Measurements from ENCODE around the gene MYCBPAP. TPM values are rescaled to one million over a fixed set of nuclear protein-coding genes. Genes with fewer than 3 reads are reported as not detected.

MYCBPAP gene
- polyA plus RNA-seq, 2 of the 4 experiments (the other 2 are of a cell fraction), result 0.93 to 2.5 TPM

DNA sequence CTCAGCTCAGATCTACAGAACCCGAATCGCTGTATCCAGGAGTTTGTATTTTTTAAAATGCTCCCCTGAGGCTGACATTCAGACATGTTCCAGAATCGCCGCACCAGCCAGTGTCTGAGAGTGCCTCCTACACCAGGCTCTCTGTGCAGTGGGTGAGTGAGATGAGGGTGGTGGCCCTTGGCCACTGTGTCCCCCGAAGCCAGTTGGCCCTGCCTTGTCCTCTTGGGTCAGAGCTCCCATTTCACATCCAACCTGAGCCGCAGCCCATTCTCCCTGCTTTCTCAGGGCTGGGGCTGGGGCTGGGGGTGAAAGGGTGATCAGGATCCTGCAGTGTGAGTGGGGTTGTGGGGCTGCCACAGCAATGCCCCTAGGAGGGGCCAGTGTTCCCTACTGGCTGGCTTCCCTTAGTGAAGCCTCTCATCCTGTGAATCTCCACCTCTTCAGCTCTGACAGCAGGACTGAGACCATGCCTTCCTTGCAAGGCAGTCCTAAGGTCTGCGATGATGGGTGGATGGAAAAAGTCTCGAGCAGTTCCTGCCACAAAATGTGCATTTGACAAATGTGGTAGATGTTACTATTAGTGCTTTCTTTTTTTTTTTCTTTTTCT is 12.9 kb upstream of the MYCBPAP start:
- no peak overlapping the region for H3K4me2 ChIP-seq
- H3K4me1 ChIP-seq, result peaks cover 5% of the 10 kb centered on the region; the same call in 1 of the 3 replicates
- ATAC-seq, result peak; percentile 52 to 57
- TF ChIP-seq EHF (CRISPR knock-in tag; IDR thresholded peaks at IDR 0.05), result no peak
- TF ChIP-seq FOSL2 (IDR thresholded peaks at IDR 0.05), result no peak
- no peak for TF ChIP-seq FOSL2 (CRISPR knock-in tag; IDR thresholded peaks at IDR 0.05)
- no peak for TF ChIP-seq HEYL (CRISPR knock-in tag; IDR thresholded peaks at IDR 0.05)
- TF ChIP-seq MAZ (IDR thresholded peaks at IDR 0.05; ENCODE audit: borderline replicate concordance, low read depth, low read length), result no peak
- no peak for TF ChIP-seq ZSCAN20 (CRISPR knock-in tag; IDR thresholded peaks at IDR 0.05)
- H3K9me3 ChIP-seq, result no peaks in the 10 kb centered on the region
- WGBS (ENCODE audit: missing lambda C conversion rate), result 73% methylated on average over 8 of the region's 8 CpGs
- no peak for FAIRE-seq
- DNase-seq (ENCODE audit: low read depth in 1 of 2, low spot score in 1 of 2), result no peak
- ChIA-PET CTCF (interaction anchor here (1.3 to 1.7 kb wide), 3 partner anchors 9 to 16 kb away, joined by 4 to 8 read pairs (median 5); no protein-coding TSS in a partner anchor), POLR2A (no interaction called here)
- H3K4me3 ChIP-seq, result no peak overlapping the region
- no peak overlapping the region for H3K27ac ChIP-seq

- Histone ChIP-seq H3K9me3 (no peaks in the 10 kb centered on the region), H3K27ac (no peak overlapping the region), H3K4me3 (no peak overlapping the region), H3K4me2 (no peak overlapping the region), H3K4me1 (peaks cover 5% of the 10 kb centered on the region; the same call in 1 of the 3 replicates)
- ChIA-PET POLR2A (no interaction called here), CTCF (interaction anchor here (1.3 to 1.7 kb wide), 3 partner anchors 9 to 16 kb away, joined by 4 to 8 read pairs (median 5); no protein-coding TSS in a partner anchor)
- ATAC-seq (no peak), FAIRE-seq (no peak), DNase-seq (ENCODE audit: low read depth in 1 of 2, low spot score in 1 of 2) (no peak)
- WGBS (ENCODE audit: missing lambda C conversion rate), result 81% methylated on average over 8 of the region's 8 CpGs
- TF ChIP-seq HOXA7 (CRISPR knock-in tag; IDR thresholded peaks at IDR 0.05), result no peak
These were observed 12.3 kb upstream of the MYCBPAP start for GRCh38 chr17:50495918-50496317.

DNA sequence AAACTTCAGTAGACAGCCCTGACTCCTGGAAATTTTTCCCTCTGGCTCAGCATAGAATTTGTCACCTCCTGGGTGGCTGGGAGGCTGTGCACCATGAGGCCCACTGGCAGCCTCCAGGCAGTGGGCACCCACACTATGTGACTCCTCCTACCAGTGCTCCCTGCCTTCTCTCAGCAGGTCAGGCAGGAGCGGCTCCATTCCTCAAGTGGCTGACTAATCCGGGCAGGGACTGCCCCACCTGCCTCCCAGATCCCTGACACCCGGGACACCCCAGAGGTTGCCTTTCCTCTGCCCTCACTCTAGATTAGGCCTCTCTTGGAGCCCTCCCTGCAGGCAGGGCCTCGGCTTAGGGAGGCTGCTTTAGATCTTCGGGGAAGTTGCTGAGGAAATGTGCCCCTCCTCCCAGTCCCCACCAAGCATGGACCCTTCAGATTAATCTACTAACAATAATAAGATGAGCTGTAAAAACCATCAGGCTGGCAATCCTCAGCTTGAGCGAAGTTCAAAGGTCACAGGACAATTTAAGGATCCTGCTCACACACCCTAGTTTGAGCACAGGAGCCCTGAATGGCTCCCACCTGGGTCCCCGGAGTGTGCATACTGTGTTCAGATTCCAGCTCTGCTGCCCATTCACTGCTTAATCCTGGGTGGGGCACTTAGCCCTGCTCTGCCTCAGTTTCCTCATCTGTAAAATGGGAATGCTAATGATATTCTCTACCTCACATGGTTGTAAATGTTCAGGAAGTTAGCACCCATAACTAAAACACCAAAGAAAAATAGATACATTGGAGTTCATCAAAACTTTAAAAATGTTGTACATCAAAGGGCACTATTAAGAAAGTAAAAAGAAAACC is 10.0 kb upstream of the MYCBPAP start:
- no peak for DNase-seq (ENCODE audit: low read depth in 1 of 2, low spot score in 1 of 2)
- Histone ChIP-seq H3K4me2 (no peak overlapping the region), H3K27ac (no peak overlapping the region), H3K4me1 (peaks cover 5% of the 10 kb centered on the region; the same call in 1 of the 3 replicates), H3K9me3 (no peaks in the 10 kb centered on the region), H3K4me3 (no peak overlapping the region)
- ChIA-PET POLR2A (no interaction called here), CTCF (interaction anchor here (0.9 to 10.1 kb wide), 7 partner anchors 11 to 344 kb away, joined by 3 to 119 read pairs (median 3); no protein-coding TSS in a partner anchor)
- ATAC-seq, result peak in 1 of 2 experiments; percentile 25; a peak in 3 of 6 replicates
- WGBS (ENCODE audit: missing lambda C conversion rate), result 48% methylated on average over 7 of the region's 7 CpGs
- TF ChIP-seq RAD21 (conservative IDR thresholded peaks at IDR 0.05 in 1 of 2, IDR thresholded peaks at IDR 0.05 in 1 of 2), result no peak
- no peak for TF ChIP-seq ZNF302 (CRISPR knock-in tag; IDR thresholded peaks at IDR 0.05)
- no peak for TF ChIP-seq SREBF2 (IDR thresholded peaks at IDR 0.05)
- TF ChIP-seq HOXA7 (CRISPR knock-in tag; IDR thresholded peaks at IDR 0.05), result no peak
- TF ChIP-seq CHD4 (IDR thresholded peaks at IDR 0.05; ENCODE audit: borderline replicate concordance), result no peak
- 0 out of 2 replicates have a peak, but pooled peaks have one; percentile 54 for TF ChIP-seq KDM1A (IDR thresholded peaks at IDR 0.05; ENCODE audit: low read depth)
- TF ChIP-seq, protein P1, sequence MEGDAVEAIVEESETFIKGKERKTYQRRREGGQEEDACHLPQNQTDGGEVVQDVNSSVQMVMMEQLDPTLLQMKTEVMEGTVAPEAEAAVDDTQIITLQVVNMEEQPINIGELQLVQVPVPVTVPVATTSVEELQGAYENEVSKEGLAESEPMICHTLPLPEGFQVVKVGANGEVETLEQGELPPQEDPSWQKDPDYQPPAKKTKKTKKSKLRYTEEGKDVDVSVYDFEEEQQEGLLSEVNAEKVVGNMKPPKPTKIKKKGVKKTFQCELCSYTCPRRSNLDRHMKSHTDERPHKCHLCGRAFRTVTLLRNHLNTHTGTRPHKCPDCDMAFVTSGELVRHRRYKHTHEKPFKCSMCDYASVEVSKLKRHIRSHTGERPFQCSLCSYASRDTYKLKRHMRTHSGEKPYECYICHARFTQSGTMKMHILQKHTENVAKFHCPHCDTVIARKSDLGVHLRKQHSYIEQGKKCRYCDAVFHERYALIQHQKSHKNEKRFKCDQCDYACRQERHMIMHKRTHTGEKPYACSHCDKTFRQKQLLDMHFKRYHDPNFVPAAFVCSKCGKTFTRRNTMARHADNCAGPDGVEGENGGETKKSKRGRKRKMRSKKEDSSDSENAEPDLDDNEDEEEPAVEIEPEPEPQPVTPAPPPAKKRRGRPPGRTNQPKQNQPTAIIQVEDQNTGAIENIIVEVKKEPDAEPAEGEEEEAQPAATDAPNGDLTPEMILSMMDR (IDR thresholded peaks at IDR 0.05), result no peak
- FAIRE-seq, result no peak

- TF ChIP-seq FOXS1 (CRISPR knock-in tag; IDR thresholded peaks at IDR 0.05) (no peak), MYC (IDR thresholded peaks at IDR 0.05; ENCODE audit: borderline replicate concordance, low read length) (no peak), HEYL (CRISPR knock-in tag; IDR thresholded peaks at IDR 0.05) (no peak), POLR2AphosphoS2 (conservative IDR thresholded peaks at IDR 0.05; ENCODE audit: low read length) (no peak), NFE2L2 (conservative IDR thresholded peaks at IDR 0.05; ENCODE audit: low read length) (no peak), GATA3 (IDR thresholded peaks at IDR 0.05; ENCODE audit: borderline replicate concordance) (no peak), HES2 (IDR thresholded peaks at IDR 0.05) (no peak), CBX2 (IDR thresholded peaks at IDR 0.05; ENCODE audit: borderline replicate concordance, low read depth) (no peak)
- DNase-seq (ENCODE audit: low read depth in 1 of 2, low spot score in 1 of 2) (no peak), ATAC-seq (no peak), FAIRE-seq (no peak)
- Histone ChIP-seq H3K9me3 (no peaks in the 10 kb centered on the region), H3K27ac (no peak overlapping the region), H3K4me1 (peaks cover 5% of the 10 kb centered on the region; the same call in 1 of the 3 replicates), H3K4me3 (no peak overlapping the region), H3K4me2 (no peak overlapping the region)
- ChIA-PET CTCF (interaction anchor here (1.2 to 10.1 kb wide), 3 partner anchors 16 to 51 kb away, joined by 3 to 119 read pairs (median 9); no protein-coding TSS in a partner anchor), POLR2A (no interaction called here)
These were observed 9.0 kb upstream of the MYCBPAP start for GRCh38 chr17:50499270-50499669.

Measured in A549 (cell line).